ENCODE data around the gene RNF207.

The RNF207 gene

GRCh38 chr1:6166655-6167390 lies 39.1 kb upstream of the RNF207 start:
- H3K27ac ChIP-seq: no peak overlapping the region
- POLR2A ChIA-PET (ENCODE audit: low non-redundant PET): no interaction called here
- CTCF ChIA-PET: interaction anchor here (0.8 to 2.1 kb wide), 5 partner anchors 10 to 114 kb away, joined by 3 to 5 read pairs (median 3); no protein-coding TSS in a partner anchor
- no peak for TF ChIP-seq CTCF (conservative IDR thresholded peaks at IDR 0.05; ENCODE audit: low read depth)
- DNase-seq (ENCODE audit: low spot score): no peak

GRCh38 chr1:6167391-6168303 lies 38.3 kb upstream of the RNF207 start:
- ChIA-PET CTCF (interaction anchor here (0.9 to 1.5 kb wide), 4 partner anchors 11 to 115 kb away, joined by 3 to 4 read pairs (median 3); no protein-coding TSS in a partner anchor), POLR2A (ENCODE audit: low non-redundant PET) (no interaction called here)
- no peak overlapping the region for H3K27ac ChIP-seq
- no peak for DNase-seq (ENCODE audit: low spot score)
- no peak for TF ChIP-seq CTCF (conservative IDR thresholded peaks at IDR 0.05; ENCODE audit: low read depth)

- DNase-seq (ENCODE audit: low spot score): no peak
- ChIA-PET POLR2A (ENCODE audit: low non-redundant PET) (no interaction called here), CTCF (interaction anchor here (1.5 kb wide), 1 partner anchor 17 kb away, joined by 3 read pairs; no protein-coding TSS in a partner anchor)
- TF ChIP-seq CTCF (conservative IDR thresholded peaks at IDR 0.05; ENCODE audit: low read depth): no peak
- no peak overlapping the region for H3K27ac ChIP-seq
These were observed 36.9 kb upstream of the RNF207 start for GRCh38 chr1:6168947-6169586.

GRCh38 chr1:6170116-6170741 lies 35.7 kb upstream of the RNF207 start:
- ChIA-PET POLR2A (ENCODE audit: low non-redundant PET) (no interaction called here), CTCF (interaction anchor here (1.1 kb wide), 1 partner anchor 17 kb away, joined by 4 read pairs; no protein-coding TSS in a partner anchor)
- TF ChIP-seq CTCF (conservative IDR thresholded peaks at IDR 0.05; ENCODE audit: low read depth): no peak

GRCh38 chr1:6170742-6171201 lies 35.1 kb upstream of the RNF207 start:
- ChIA-PET POLR2A (ENCODE audit: low non-redundant PET) (no interaction called here), CTCF (interaction anchor here (0.7 to 1.1 kb wide), 2 partner anchors 18 to 135 kb away, joined by 3 to 4 read pairs; no protein-coding TSS in a partner anchor)
- H3K27ac ChIP-seq: no peak overlapping the region
- no peak for TF ChIP-seq CTCF (conservative IDR thresholded peaks at IDR 0.05; ENCODE audit: low read depth)
- no peak for DNase-seq (ENCODE audit: low spot score)

More at GRCh38 chr1:6170116-6170741, 35.7 kb upstream of the RNF207 start:
- DNase-seq (ENCODE audit: low spot score): no peak
- H3K27ac ChIP-seq: no peak overlapping the region

All from RWPE1 (cell line).